HG03280 (cell line): ENCODE measurements around the gene KIAA1191.

ENCODE experiments used
- ATAC-seq: cut with Tn5 transposase; IDR thresholded peaks from one replicate; pipeline ENCODE4 v1.9.1; 2021; ENCODE audit warnings: mild to moderate bottlenecking, moderate library complexity; ENCODE audit not compliant: unreplicated experiment

The KIAA1191 gene

GRCh38 chr5:176365351-176366231 lies 4.0 kb upstream of the KIAA1191 start, which contains the start of gene ARL10:
TSS of gene ARL10 (plus strand) at chr5:176365487. CDS start at chr5:176365564, 77 bp downstream.
- peak; percentile 29 for ATAC-seq

- no peak for ATAC-seq
Observed at GRCh38 chr5:176364765-176365350, 3.3 kb upstream of the KIAA1191 start.

- peak; percentile 5 for ATAC-seq
Observed at GRCh38 chr5:176362233-176362490, 598 bp upstream of the KIAA1191 start.

GRCh38 chr5:176360894-176361436 lies 599 bp downstream of the KIAA1191 start:
- ATAC-seq = peak; percentile 10

GRCh38 chr5:176359658-176360057 lies 1.9 kb downstream of the KIAA1191 start:
- no peak for ATAC-seq

GRCh38 chr5:176356179-176356566 lies 5.4 kb downstream of the KIAA1191 start:
- no peak for ATAC-seq

GRCh38 chr5:176355400-176356178 lies 6.0 kb downstream of the KIAA1191 start:
- ATAC-seq = no peak

GRCh38 chr5:176353533-176353932 lies 8.0 kb downstream of the KIAA1191 start:
- ATAC-seq = no peak

- ATAC-seq = no peak
Observed at GRCh38 chr5:176352116-176352878, 9.3 kb downstream of the KIAA1191 start.

GRCh38 chr5:176350416-176350815 lies 11.1 kb downstream of the KIAA1191 start:
- ATAC-seq = no peak

GRCh38 chr5:176342766-176343458 lies 18.7 kb downstream of the KIAA1191 start:
- ATAC-seq = no peak

GRCh38 chr5:176342158-176342483 lies 19.4 kb downstream of the KIAA1191 start:
- ATAC-seq = no peak

GRCh38 chr5:176341325-176342157 lies 20.0 kb downstream of the KIAA1191 start:
- ATAC-seq = no peak

GRCh38 chr5:176339304-176339703 lies 22.3 kb downstream of the KIAA1191 start:
- no peak for ATAC-seq

- no peak for ATAC-seq
Observed at GRCh38 chr5:176337913-176338312, 23.7 kb downstream of the KIAA1191 start.

- ATAC-seq = no peak
Observed at GRCh38 chr5:176334031-176334770, 27.4 kb downstream of the KIAA1191 start.

GRCh38 chr5:176320577-176320976 lies 41.0 kb downstream of the KIAA1191 start:
- ATAC-seq = no peak

- ATAC-seq = no peak
Observed at GRCh38 chr5:176319827-176320554, 41.6 kb downstream of the KIAA1191 start.
